K562 (cell line): ENCODE results near the gene AIG1.

Experiments
- CTCF ChIP-seq, 3 experiments: IDR thresholded peaks in 2 of 3; conservative IDR thresholded peaks in 1 of 3; 2 replicates each; pipeline ENCODE4 v1.5.1; 2011 to 2012; ENCODE audit warnings: low read length in 3 of 3, mild to moderate bottlenecking in 3 of 3, control low read depth in 2 of 3, improper control_type of control experiment in 1 of 3, inconsistent platforms in 1 of 3, low read depth in 1 of 3, mixed read lengths in 1 of 3, moderate library complexity in 1 of 3; ENCODE audit not compliant: insufficient read depth in 2 of 3
- ELF4 ChIP-seq: fragments of 450-650 bp; formaldehyde crosslinking; IDR thresholded peaks from 2 replicates; pipeline ENCODE4 v1.4.0; 2022; ENCODE audit warnings: missing genetic modification characterization
- IRF9 ChIP-seq: fragments of 450-650 bp; IDR thresholded peaks from 2 replicates; pipeline ENCODE4 v1.6.1; 2016; ENCODE audit warnings: missing biosample characterization, missing genetic modification characterization
- NR3C1 ChIP-seq: sonication (generic); formaldehyde crosslinking; IDR thresholded peaks from 2 replicates; pipeline ENCODE4 v1.8.1; 2022; ENCODE audit warnings: missing genetic modification reagents
- POLR2A ChIP-seq: fragments of 450-650 bp; conservative IDR thresholded peaks from 2 replicates; pipeline ENCODE4 v1.6.1; 2016
- SP1 ChIP-seq: sonication (generic); formaldehyde crosslinking; IDR thresholded peaks from 2 replicates; pipeline ENCODE4 v1.8.1; 2022; ENCODE audit warnings: mild to moderate bottlenecking, missing genetic modification reagents

- no peak for TF ChIP-seq CTCF (IDR thresholded peaks at IDR 0.05 in 2 of 3, conservative IDR thresholded peaks at IDR 0.05 in 1 of 3; ENCODE audit: insufficient read depth in 2 of 3, low read depth in 1 of 3, low read length in 3 of 3)
- no peak for TF ChIP-seq IRF9 (tag)
- TF ChIP-seq NR3C1 (CRISPR knock-in tag) = no peak
- TF ChIP-seq POLR2A = peak; percentile 71; the same call in 1 of the 2 replicates
- peak; percentile 21; the same call in 1 of the 2 replicates for TF ChIP-seq ELF4 (CRISPR knock-in tag)
- peak; percentile 51; the same call in 1 of the 2 replicates for TF ChIP-seq SP1
These were observed at the start of gene AIG1 for GRCh38 chr6:143060806-143061596.
